Measurements from ENCODE around the gene DPYSL4.
A peak's percentile ranks its signal among the peaks of the same experiment; 100 is the strongest.

The DPYSL4 gene

DNA sequence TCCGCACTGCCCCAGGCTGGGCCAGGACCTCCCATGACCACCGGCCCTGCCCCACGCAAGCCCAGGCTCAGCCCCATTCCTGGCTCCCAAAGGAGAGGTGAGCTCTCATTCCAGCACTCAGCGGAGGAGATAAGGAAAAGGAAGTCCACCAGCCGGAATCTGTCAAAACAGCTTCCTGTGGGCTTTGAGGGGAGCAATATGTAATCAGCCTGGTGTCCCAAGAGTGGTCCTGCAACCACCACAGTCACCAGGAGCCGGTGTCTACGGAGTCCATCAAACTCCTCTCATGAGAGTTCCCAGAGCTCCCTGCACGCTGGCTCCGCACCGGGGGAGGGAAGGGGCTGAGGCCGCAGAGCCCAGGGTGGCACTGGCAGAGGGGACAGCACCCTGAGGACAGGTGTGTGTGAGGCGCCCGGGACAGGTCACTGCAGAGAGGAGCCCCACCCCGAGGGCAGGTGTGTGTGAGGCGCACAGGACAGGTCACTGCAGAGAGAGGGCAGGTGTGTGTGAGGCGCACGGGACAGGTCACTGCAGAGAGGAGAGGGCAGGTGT is 63.2 kb downstream of the DPYSL4 start:
- no peak overlapping the region for H3K4me3 ChIP-seq (ENCODE audit: low read depth, low read length)
- TF ChIP-seq, protein P1, sequence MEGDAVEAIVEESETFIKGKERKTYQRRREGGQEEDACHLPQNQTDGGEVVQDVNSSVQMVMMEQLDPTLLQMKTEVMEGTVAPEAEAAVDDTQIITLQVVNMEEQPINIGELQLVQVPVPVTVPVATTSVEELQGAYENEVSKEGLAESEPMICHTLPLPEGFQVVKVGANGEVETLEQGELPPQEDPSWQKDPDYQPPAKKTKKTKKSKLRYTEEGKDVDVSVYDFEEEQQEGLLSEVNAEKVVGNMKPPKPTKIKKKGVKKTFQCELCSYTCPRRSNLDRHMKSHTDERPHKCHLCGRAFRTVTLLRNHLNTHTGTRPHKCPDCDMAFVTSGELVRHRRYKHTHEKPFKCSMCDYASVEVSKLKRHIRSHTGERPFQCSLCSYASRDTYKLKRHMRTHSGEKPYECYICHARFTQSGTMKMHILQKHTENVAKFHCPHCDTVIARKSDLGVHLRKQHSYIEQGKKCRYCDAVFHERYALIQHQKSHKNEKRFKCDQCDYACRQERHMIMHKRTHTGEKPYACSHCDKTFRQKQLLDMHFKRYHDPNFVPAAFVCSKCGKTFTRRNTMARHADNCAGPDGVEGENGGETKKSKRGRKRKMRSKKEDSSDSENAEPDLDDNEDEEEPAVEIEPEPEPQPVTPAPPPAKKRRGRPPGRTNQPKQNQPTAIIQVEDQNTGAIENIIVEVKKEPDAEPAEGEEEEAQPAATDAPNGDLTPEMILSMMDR (IDR thresholded peaks at IDR 0.05; ENCODE audit: borderline replicate concordance, insufficient read depth, low read depth, low read length) = no peak

DNA sequence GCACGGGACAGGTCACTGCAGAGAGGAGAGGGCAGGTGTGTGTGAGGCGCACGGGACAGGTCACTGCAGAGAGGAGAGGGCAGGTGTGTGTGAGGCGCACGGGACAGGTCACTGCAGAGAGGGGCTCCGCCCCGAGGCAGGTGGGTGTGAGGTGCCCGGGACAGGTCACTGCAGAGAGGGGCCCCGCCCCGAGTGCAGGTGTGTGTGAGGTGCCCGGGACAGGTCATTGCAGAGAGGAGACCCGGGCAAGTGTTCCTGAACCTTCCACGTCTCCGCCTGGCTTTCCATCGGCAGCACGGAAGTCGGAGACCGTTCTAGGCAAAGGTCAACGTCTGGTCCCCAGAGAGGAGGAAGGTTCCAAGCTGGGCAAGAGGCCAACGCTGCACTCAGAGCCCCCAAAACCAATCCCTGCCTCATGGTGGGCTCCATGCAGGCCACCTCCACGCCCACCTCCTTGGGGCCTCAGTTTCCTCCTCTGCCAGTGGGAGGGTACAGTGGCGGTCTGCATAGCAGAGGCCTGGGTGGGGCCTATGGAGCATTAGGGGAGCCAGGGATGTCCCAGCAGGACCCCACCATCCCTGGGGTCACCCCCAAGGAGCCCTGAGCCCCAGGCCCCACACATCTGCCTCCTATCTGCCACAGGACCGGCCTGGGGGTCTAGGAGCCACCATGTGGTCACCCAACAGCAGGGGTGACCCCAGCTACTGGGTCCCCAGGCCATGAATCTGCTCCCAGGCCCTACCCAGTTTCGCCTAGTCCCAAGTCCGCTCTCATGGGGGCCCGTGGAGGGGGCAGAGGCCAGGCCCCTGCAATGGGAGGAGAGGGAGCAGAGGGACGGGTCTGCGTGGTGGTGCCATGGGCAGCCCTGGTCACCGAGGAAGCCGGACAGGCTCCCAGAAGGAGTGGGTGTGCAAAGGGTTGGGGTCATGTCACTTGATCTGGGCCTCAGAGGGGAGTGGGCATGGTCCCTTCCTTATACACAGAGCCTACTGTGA is 64.0 kb downstream of the DPYSL4 start:
- TF ChIP-seq, protein P1 (IDR thresholded peaks at IDR 0.05; ENCODE audit: borderline replicate concordance, insufficient read depth, low read depth, low read length) = no peak
- H3K4me3 ChIP-seq (ENCODE audit: low read depth, low read length) = no peak overlapping the region

DNA sequence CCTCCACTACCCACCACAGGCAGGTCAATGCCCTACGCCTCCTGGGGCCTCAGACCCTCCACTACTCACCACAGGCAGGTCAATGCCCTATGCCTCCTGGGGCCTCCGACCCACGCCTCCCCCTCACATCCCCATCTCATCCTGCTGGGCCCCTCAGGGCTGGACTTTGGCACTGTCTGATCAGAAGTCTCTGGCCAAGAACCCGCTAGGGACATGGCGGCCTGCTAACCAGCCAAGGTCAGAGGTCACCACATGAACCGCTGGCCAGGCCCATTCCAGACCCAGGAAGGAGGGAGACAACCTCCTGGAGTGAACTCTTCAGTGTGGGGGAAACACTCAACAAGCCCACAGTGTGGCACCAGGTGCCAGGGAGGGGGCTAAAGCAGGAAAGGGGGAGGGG is 65.2 kb downstream of the DPYSL4 start:
- TF ChIP-seq, protein P1 (IDR thresholded peaks at IDR 0.05; ENCODE audit: borderline replicate concordance, insufficient read depth, low read depth, low read length) = no peak
- no peak overlapping the region for H3K4me3 ChIP-seq (ENCODE audit: low read depth, low read length)

DNA sequence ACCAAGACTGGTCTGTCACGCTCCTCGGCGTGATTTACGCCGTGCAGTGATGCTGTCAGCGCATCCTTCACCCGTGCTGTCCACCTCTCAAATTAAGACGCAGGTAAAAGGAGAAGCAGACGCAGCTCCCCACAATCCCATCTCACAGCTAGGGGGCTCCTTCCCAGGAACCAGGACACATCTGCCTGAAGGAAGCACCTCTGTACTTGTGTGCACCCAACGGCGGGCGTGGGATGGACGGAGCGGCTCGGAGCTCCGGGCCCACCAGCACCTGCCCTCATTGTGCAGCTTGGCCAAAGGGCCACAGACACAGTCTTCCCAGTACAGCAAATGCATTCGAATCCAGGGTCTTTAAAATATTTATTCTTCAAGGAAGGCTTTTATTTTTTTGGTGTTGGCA is 65.7 kb downstream of the DPYSL4 start:
- TF ChIP-seq, protein P1 (IDR thresholded peaks at IDR 0.05; ENCODE audit: borderline replicate concordance, insufficient read depth, low read depth, low read length) = 0 out of 2 replicates have a peak, but pooled peaks have one; percentile 2
- no peak overlapping the region for H3K4me3 ChIP-seq (ENCODE audit: low read depth, low read length)

DNA sequence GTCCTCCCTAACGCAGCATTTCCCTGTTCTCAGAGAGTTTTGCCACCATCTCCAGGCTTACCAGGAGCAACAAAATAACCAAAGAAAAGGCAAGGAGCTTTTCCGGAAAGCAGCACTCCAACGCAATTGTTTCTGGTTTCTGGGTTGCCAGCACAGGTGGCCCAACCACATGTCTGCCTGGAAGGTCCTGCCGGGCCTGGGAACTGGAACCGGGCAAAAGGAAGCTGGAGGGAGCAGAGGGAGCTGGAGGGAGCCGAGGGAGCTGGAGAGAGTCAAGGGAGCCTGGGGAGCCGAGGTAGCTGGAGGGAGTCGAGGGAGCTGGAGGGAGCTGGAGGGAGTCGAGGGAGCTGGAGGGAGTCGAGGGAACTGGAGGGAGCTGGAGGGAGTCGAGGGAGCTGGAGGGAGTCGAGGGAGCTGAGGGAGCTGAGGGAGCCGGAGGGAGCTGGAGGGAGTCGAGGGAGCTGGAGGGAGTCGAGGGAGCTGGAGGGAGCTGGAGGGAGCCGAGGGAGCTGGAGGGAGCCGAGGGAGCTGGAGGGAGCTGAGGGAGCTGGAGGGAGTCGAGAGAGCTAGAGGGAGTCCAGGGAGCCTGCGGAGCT is 66.4 kb downstream of the DPYSL4 start:
- TF ChIP-seq, protein P1 (IDR thresholded peaks at IDR 0.05; ENCODE audit: borderline replicate concordance, insufficient read depth, low read depth, low read length) = no peak
- H3K4me3 ChIP-seq (ENCODE audit: low read depth, low read length) = no peak overlapping the region

DNA sequence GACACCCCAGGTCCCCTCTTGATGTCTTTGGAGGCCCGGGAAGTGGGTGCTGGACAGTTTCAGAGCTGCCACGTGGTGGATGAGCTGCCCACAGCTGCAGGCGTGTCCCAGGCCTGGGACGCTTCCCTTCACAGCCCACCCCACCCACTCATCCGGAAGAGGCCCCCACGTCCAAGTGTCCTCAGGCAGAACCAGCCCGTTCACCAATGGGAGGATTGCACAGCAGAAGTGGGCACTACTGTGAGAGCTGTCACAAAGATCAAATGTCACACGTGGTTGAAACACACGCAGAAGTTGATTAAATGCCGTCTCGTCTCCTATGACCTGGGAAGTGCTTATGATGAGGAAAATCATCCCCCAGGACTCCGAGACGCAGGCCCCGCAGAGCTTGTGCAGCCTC is 68.1 kb downstream of the DPYSL4 start:
- TF ChIP-seq, protein P1 (IDR thresholded peaks at IDR 0.05; ENCODE audit: borderline replicate concordance, insufficient read depth, low read depth, low read length) = no peak
- H3K4me3 ChIP-seq (ENCODE audit: low read depth, low read length) = no peak overlapping the region

All from GM12875 (cell line).